WTC11 (cell line): ENCODE data around the gene GRIK2. TPM values are rescaled to one million over a fixed set of nuclear protein-coding genes. Genes with fewer than 3 reads are reported as not detected.

Experiments
- ATAC-seq: fragments of 200-7000 bp; cut with Tn5 transposase; 2 replicates; pipeline ENCODE4 v1.10.0; 2021; ENCODE audit warnings: mild to moderate bottlenecking, moderate library complexity
- CTCF ChIA-PET: fragments of 300-600 bp; sonication (Branson Sonifier 250); formaldehyde crosslinking; loops from one replicate; lab custom pipeline; 2021; ENCODE audit warnings: antibody characterized with exemption; lab: Charles Lee
- POLR2A ChIA-PET: fragments of 350-600 bp; sonication (Branson Sonifier 250); formaldehyde crosslinking; loops from one replicate; lab custom pipeline; 2021; ENCODE audit warnings: antibody characterized with exemption; lab: Charles Lee
- DNase-seq: peaks from one replicate; pipeline ENCODE4 v3.0.0; 2021; ENCODE audit warnings: low spot score
- H3K27ac Mint-ChIP-seq: 2 replicates; pipeline ENCODE4 v1.8.0; 2021; ENCODE audit warnings: mixed read lengths
- H3K27me3 Mint-ChIP-seq: 2 replicates; pipeline ENCODE4 v1.8.0; 2021; ENCODE audit warnings: low read depth, mild to moderate bottlenecking, moderate library complexity, mixed read lengths
- H3K36me3 Mint-ChIP-seq: 2 replicates; pipeline ENCODE4 v1.8.0; 2021; ENCODE audit warnings: mixed read lengths
- H3K4me1 Mint-ChIP-seq: 2 replicates; pipeline ENCODE4 v1.8.0; 2022; ENCODE audit warnings: mixed read lengths
- H3K4me3 Mint-ChIP-seq: 2 replicates; pipeline ENCODE4 v1.8.0; 2021; ENCODE audit warnings: mild to moderate bottlenecking, moderate library complexity, mixed read lengths
- H3K9me3 Mint-ChIP-seq: 2 replicates; pipeline ENCODE4 v1.8.0; 2021; ENCODE audit warnings: mixed read lengths
- AFF4 ChIP-seq: sonication (generic); formaldehyde crosslinking; IDR thresholded peaks from 2 replicates; pipeline ENCODE4 v1.8.1; 2023; ENCODE audit warnings: mild to moderate bottlenecking, missing genetic modification reagents, borderline replicate concordance
- ARID4B ChIP-seq: sonication (generic); formaldehyde crosslinking; IDR thresholded peaks from 2 replicates; pipeline ENCODE4 v1.8.0; 2023; ENCODE audit warnings: missing genetic modification reagents, mild to moderate bottlenecking, borderline replicate concordance
- ATF3 ChIP-seq: sonication (generic); formaldehyde crosslinking; conservative IDR thresholded peaks from 2 replicates; pipeline ENCODE4 v1.8.1; 2022; ENCODE audit warnings: mild to moderate bottlenecking, missing genetic modification reagents
- ATF6 ChIP-seq: sonication (generic); formaldehyde crosslinking; IDR thresholded peaks from 2 replicates; pipeline ENCODE4 v1.8.1; 2023; ENCODE audit warnings: mild to moderate bottlenecking, missing genetic modification reagents
- CBFB ChIP-seq: sonication (generic); formaldehyde crosslinking; IDR thresholded peaks from 2 replicates; pipeline ENCODE4 v1.8.1; 2022; ENCODE audit warnings: mild to moderate bottlenecking, low read depth, missing genetic modification reagents
- FOXK1 ChIP-seq: sonication (generic); formaldehyde crosslinking; IDR thresholded peaks from 2 replicates; pipeline ENCODE4 v1.8.0; 2022; ENCODE audit warnings: mild to moderate bottlenecking, moderate library complexity, missing genetic modification reagents
- GRHL2 ChIP-seq: fragments of 250-450 bp; sonication (Bioruptor Pico); IDR thresholded peaks from 2 replicates; pipeline ENCODE4 v1.8.0; 2022; ENCODE audit warnings: mild to moderate bottlenecking, moderate library complexity; ENCODE audit not compliant: insufficient replicate concordance, severe bottlenecking
- MAX ChIP-seq: sonication (generic); formaldehyde crosslinking; IDR thresholded peaks from 2 replicates; pipeline ENCODE4 v1.8.0; 2022; ENCODE audit warnings: mild to moderate bottlenecking, missing genetic modification reagents
- NFATC4 ChIP-seq: fragments of 250-450 bp; sonication (Bioruptor Pico); IDR thresholded peaks from 2 replicates; pipeline ENCODE4 v1.9.0; 2021; ENCODE audit warnings: mild to moderate bottlenecking
- NFE2L1 ChIP-seq: sonication (generic); formaldehyde crosslinking; IDR thresholded peaks from 2 replicates; pipeline ENCODE4 v1.8.1; 2023; ENCODE audit warnings: missing genetic modification reagents
- NR2C2 ChIP-seq: sonication (generic); formaldehyde crosslinking; IDR thresholded peaks from 2 replicates; pipeline ENCODE4 v1.8.0; 2022; ENCODE audit warnings: mild to moderate bottlenecking, missing genetic modification reagents
- PRDM15 ChIP-seq: sonication (generic); formaldehyde crosslinking; IDR thresholded peaks from 2 replicates; pipeline ENCODE4 v1.8.0; 2022; ENCODE audit warnings: missing genetic modification reagents
- RELA ChIP-seq: sonication (generic); formaldehyde crosslinking; IDR thresholded peaks from 2 replicates; pipeline ENCODE4 v1.8.1; 2022; ENCODE audit warnings: missing genetic modification reagents, mild to moderate bottlenecking, borderline replicate concordance
- TEAD1 ChIP-seq: sonication (generic); formaldehyde crosslinking; IDR thresholded peaks from 2 replicates; pipeline ENCODE4 v1.8.0; 2022; ENCODE audit warnings: mild to moderate bottlenecking, missing genetic modification reagents
- TEAD4 ChIP-seq: sonication (generic); formaldehyde crosslinking; IDR thresholded peaks from 2 replicates; pipeline ENCODE4 v1.8.0; 2022; ENCODE audit warnings: mild to moderate bottlenecking, missing genetic modification reagents
- TP53 ChIP-seq: sonication (generic); formaldehyde crosslinking; IDR thresholded peaks from 2 replicates; pipeline ENCODE4 v1.8.1; 2023; ENCODE audit warnings: mild to moderate bottlenecking, missing genetic modification reagents
- ZNF232 ChIP-seq: sonication (generic); formaldehyde crosslinking; IDR thresholded peaks from 2 replicates; pipeline ENCODE4 v1.8.0; 2022; ENCODE audit warnings: mild to moderate bottlenecking, missing genetic modification reagents
- ZSCAN18 ChIP-seq: fragments of 250-450 bp; sonication (Bioruptor Pico); IDR thresholded peaks from 2 replicates; pipeline ENCODE4 v2.1.2; 2022; ENCODE audit warnings: mild to moderate bottlenecking, moderate library complexity
- total RNA-seq: library from RNA; stranded (reverse); gene quantifications from 3 replicates; pipeline ENCODE4 v1.2.3, GENCODE V29; 2021

The GRIK2 gene
- total RNA-seq, 1 experiment from 2014 or later = 2.7 TPM

- no peak overlapping the region for H3K4me3 Mint-ChIP-seq
- ATAC-seq (no peak), DNase-seq (no peak)
- H3K4me1 Mint-ChIP-seq = peaks cover 6% of the 10 kb centered on the region
- no peak overlapping the region for H3K27ac Mint-ChIP-seq
- POLR2A ChIA-PET = no interaction called here
- TF ChIP-seq FOXK1 (CRISPR knock-in tag) (no peak), NR2C2 (CRISPR knock-in tag) (no peak), PRDM15 (CRISPR knock-in tag) (no peak), ZNF232 (CRISPR knock-in tag) (no peak), AFF4 (no peak), RELA (CRISPR knock-in tag) (no peak), NFATC4 (CRISPR knock-in tag) (no peak), ATF3 (CRISPR knock-in tag) (no peak), TEAD1 (no peak), MAX (CRISPR knock-in tag) (no peak)
- H3K27me3 Mint-ChIP-seq = no peaks in the 10 kb centered on the region
- H3K36me3 Mint-ChIP-seq = no peaks in the 10 kb centered on the region
- H3K9me3 Mint-ChIP-seq = 0 out of 2 replicates have a peak, but pooled peaks cover 4% of the 10 kb centered on the region
- CTCF ChIA-PET = no interaction called here
These were observed 354.2 kb downstream of the GRIK2 start for GRCh38 chr6:101747716-101748115.

GRCh38 chr6:101755931-101756330 lies 362.4 kb downstream of the GRIK2 start:
- Mint-ChIP-seq H3K4me3 (no peak overlapping the region), H3K27me3 (no peaks in the 10 kb centered on the region), H3K9me3 (0 out of 2 replicates have a peak, but pooled peaks cover 4% of the 10 kb centered on the region), H3K36me3 (no peaks in the 10 kb centered on the region), H3K27ac (no peak overlapping the region), H3K4me1 (peaks cover 9% of the 10 kb centered on the region)
- TF ChIP-seq ATF6 (no peak), TEAD4 (no peak), NFE2L1 (CRISPR knock-in tag) (no peak)
- POLR2A ChIA-PET = no interaction called here
- DNase-seq = no peak
- ATAC-seq = no peak
- CTCF ChIA-PET = no interaction called here

- ChIA-PET CTCF (no interaction called here), POLR2A (no interaction called here)
- TF ChIP-seq TP53 (CRISPR knock-in tag) = no peak
- no peak for TF ChIP-seq GRHL2 (CRISPR knock-in tag)
- no peak for TF ChIP-seq ZSCAN18 (CRISPR knock-in tag)
- TF ChIP-seq ARID4B = no peak
- TF ChIP-seq CBFB = no peak
These were observed 364.9 kb downstream of the GRIK2 start for GRCh38 chr6:101758368-101758767.

More at GRCh38 chr6:101758368-101758767, 364.9 kb downstream of the GRIK2 start:
- Mint-ChIP-seq H3K27ac (no peak overlapping the region), H3K4me1 (peaks cover 26% of the 10 kb centered on the region), H3K36me3 (no peaks in the 10 kb centered on the region), H3K9me3 (0 out of 2 replicates have a peak, but pooled peaks cover 4% of the 10 kb centered on the region), H3K27me3 (no peaks in the 10 kb centered on the region), H3K4me3 (no peak overlapping the region)
- ATAC-seq (no peak), DNase-seq (no peak)
